IPS-18a (cell line): ENCODE data around the gene GUCA1A.
A peak's percentile ranks its signal among the peaks of the same experiment; 100 is the strongest.

Source experiments
- H3K27ac ChIP-seq: one replicate; pipeline ENCODE4 v1.5.1; 2013; ENCODE audit warnings: low read length
- H3K27me3 ChIP-seq: one replicate; pipeline ENCODE4 v1.6.1; 2013; ENCODE audit warnings: mild to moderate bottlenecking, low read length; ENCODE audit not compliant: control insufficient read depth, insufficient read depth
- H3K36me3 ChIP-seq: one replicate; pipeline ENCODE4 v1.6.1; 2013; ENCODE audit warnings: low read depth, low read length; ENCODE audit not compliant: control insufficient read depth
- H3K4me1 ChIP-seq: one replicate; pipeline ENCODE4 v1.6.1; 2013; ENCODE audit warnings: low read depth, low read length; ENCODE audit not compliant: control insufficient read depth
- H3K4me3 ChIP-seq: one replicate; pipeline ENCODE4 v1.5.1; 2013; ENCODE audit warnings: low read length
- H3K9ac ChIP-seq: one replicate; pipeline ENCODE4 v1.6.1; 2013; ENCODE audit warnings: mild to moderate bottlenecking, low read length, moderate library complexity
- H3K9me3 ChIP-seq: one replicate; pipeline ENCODE4 v1.6.1; 2013; ENCODE audit warnings: low read depth, low read length; ENCODE audit not compliant: control insufficient read depth

The GUCA1A gene

DNA sequence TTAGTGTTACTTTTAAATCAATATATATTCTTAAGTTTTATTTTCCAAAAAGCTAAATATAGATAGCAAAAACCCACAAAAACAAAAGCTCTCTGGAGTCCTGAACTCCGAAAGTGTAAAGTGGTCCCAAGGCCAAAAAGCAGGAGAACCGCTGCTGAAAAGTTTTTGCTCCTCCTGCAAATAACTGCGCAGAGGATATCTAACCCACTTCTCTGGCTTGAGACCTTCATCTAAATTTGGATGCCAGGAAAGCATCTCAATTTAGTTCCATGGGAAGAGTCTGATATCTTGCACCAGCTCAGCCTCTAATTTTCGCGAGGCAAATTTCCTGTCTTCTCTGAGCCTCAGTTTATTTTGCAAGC, 44.0 kb downstream of the GUCA1A start:
- H3K4me3 ChIP-seq: peak overlapping the region; percentile 100
- peaks cover 3% of the 10 kb centered on the region for H3K4me1 ChIP-seq
- H3K9me3 ChIP-seq: no peaks in the 10 kb centered on the region

DNA sequence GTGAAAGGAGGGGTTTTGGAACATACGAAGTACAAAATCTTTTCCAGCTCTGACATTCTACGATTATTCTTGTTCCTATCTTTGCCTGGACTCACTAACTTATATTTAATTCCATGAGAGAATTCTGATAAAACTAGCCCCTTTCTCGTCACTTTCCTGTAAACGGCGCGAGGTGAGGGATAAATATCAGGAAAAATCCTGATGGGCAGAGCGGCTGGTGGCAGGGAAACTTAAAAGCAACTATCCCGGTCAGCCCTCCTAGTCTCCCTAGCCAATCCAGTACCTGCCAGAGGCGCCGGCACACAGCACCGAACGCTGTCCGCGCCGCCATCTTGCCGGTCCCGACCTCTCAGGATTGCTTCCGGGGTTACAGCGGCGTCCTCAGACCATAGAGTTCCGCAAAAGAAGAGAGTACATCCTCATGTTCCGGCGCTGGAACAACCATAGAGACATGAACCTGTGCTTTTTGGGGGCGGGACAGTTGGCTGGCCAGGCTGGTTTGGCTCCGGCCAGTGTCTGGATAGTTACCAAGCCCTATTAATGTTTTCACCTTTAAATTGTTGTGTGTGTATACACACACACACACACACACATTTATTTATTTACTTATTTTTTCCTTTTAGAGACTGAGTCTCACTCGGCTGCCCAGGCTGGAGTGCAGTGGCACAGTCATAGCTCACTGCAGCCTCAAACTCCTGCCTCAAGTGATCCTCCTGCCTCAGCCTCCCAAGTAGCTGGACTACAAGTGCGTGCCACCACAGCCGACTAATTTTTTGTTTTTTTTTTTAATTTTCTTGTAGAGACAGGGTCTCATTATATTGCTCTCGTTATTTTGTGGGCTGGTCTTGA, 44.6 kb downstream of the GUCA1A start, which contains the start of gene MRPS10:
Gene MRPS10, minus strand, starts transcription at position 343 of the 849 bp plus-strand sequence. Its CDS starts 12 bp downstream, at position 331.
- peak within 1 kb of the TSS; percentile 96 for H3K9ac ChIP-seq
- peak within 1 kb of the TSS; percentile 91 for H3K27ac ChIP-seq
- H3K4me3 ChIP-seq: peak within 1 kb of the TSS; percentile 100
- H3K4me1 ChIP-seq: peaks cover 3% of the 10 kb centered on the region
- no peaks in the 10 kb centered on the region for H3K27me3 ChIP-seq
- H3K9me3 ChIP-seq: no peaks in the 10 kb centered on the region
- H3K36me3 ChIP-seq: peaks cover 12% of the 10 kb centered on the region

More for the DNA sequence above, 44.0 kb downstream of the GUCA1A start:
- Histone ChIP-seq H3K27ac (peak overlapping the region; percentile 91), H3K9ac (peak overlapping the region; percentile 96), H3K27me3 (no peaks in the 10 kb centered on the region), H3K36me3 (peaks cover 16% of the 10 kb centered on the region)

DNA sequence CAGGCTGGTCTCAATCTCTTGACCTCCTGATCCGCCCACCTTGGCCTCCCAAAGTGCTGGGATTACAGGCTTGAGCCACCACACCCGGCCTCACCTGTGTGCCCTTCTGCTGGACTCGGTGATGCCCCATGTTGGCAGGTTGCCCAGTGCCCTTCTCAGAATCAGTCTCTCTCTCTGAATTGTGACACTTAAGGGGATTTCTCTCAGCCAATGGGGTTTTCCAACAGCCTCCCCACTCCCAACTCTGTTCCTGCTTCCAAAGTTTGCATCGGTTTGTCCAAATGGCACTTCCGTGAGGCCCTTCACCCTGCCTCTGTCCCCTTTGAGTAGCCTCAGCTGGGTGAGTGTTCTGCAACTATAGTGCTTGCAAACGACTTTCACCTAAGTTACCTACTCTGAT, 47.6 kb downstream of the GUCA1A start:
- Histone ChIP-seq H3K27me3 (no peaks in the 10 kb centered on the region), H3K36me3 (no peaks in the 10 kb centered on the region), H3K9ac (no peak overlapping the region), H3K27ac (no peak overlapping the region), H3K9me3 (no peaks in the 10 kb centered on the region), H3K4me3 (no peak overlapping the region), H3K4me1 (peaks cover 3% of the 10 kb centered on the region)

DNA sequence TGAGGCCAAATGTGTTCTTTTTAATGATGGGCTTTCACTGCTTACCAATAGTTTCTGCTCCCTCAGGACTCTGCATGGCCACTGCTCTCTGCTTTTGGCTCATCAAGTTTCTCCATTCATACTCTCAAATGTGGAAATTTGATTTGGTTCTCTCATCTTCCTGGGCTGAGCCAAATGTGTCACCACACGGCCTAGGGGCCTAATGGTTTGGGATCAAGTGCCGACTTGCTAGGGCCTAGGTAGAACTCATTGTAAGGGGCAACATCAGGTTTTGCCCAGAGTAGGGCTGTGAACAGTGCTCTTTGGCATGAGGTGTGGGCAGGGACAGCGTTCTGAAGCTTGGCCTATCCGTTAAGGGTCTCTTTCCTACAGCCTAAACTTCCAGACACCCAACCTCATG, 48.4 kb downstream of the GUCA1A start:
- no peaks in the 10 kb centered on the region for H3K9me3 ChIP-seq
- H3K36me3 ChIP-seq: no peaks in the 10 kb centered on the region
- no peak overlapping the region for H3K9ac ChIP-seq
- no peak overlapping the region for H3K4me3 ChIP-seq
- no peaks in the 10 kb centered on the region for H3K27me3 ChIP-seq
- no peak overlapping the region for H3K27ac ChIP-seq
- peaks cover 3% of the 10 kb centered on the region for H3K4me1 ChIP-seq

DNA sequence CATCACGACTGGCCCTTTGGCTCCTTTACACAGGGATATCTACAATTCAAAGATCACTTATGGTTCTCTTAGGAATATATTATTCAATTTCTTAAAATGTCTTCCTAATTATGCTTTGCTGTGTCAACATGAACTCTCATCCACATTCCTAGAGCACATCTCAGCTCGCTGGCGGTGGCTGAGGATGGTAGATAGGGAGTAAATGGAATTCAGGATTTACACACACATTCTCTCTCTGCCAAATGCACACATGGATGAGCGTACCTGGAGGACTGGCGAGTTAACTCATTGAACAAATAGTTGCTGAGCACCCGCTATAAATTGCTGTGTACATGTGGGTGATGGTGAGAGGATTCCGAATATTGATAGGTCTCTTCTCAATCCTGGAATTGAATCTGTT, 49.3 kb downstream of the GUCA1A start:
- no peak overlapping the region for H3K4me3 ChIP-seq
- H3K36me3 ChIP-seq: peaks cover 2% of the 10 kb centered on the region
- H3K9me3 ChIP-seq: no peaks in the 10 kb centered on the region
- H3K4me1 ChIP-seq: no peaks in the 10 kb centered on the region
- H3K9ac ChIP-seq: no peak overlapping the region
- no peak overlapping the region for H3K27ac ChIP-seq
- no peaks in the 10 kb centered on the region for H3K27me3 ChIP-seq

DNA sequence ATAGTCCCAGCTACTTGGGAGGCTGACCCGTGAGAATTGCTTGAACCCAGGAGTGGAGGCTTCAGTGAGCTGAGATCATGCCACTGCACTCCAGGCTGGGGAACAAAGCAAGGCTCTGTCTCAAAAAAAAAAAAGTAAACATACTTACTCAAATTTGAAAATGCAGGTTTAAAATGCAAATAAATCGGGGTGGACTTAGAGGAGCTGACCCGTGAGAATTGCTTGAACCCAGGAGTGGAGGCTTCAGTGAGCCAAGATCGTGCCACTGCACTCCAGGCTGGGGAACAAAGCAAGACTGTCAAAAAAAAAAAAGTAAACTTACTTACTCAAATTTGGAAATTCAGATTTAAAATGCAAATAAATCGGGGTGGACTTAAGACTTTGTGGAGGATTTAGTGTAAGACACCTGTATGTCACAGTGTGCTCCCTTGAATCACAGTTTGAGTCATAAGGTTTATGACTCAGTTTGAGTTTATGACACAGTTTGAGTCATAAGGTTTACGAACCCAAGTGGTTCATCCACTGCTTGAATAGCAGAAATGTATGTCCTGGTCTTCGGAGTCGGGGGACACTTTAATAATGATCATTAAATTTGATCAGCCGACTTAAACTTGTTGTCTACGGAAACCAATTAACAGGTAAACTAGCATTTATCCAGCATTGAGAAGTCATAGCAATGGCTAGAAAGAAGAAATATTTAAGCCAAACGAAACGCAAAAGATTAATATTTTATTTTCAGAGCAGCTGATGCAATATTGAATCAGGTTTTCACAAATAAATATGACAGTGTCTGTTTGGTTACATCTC, 51.3 kb downstream of the GUCA1A start:
- no peak overlapping the region for H3K4me3 ChIP-seq
- peaks cover 16% of the 10 kb centered on the region for H3K36me3 ChIP-seq
- no peaks in the 10 kb centered on the region for H3K27me3 ChIP-seq
- H3K4me1 ChIP-seq: no peaks in the 10 kb centered on the region
- no peak overlapping the region for H3K27ac ChIP-seq
- H3K9me3 ChIP-seq: no peaks in the 10 kb centered on the region
- no peak overlapping the region for H3K9ac ChIP-seq

DNA sequence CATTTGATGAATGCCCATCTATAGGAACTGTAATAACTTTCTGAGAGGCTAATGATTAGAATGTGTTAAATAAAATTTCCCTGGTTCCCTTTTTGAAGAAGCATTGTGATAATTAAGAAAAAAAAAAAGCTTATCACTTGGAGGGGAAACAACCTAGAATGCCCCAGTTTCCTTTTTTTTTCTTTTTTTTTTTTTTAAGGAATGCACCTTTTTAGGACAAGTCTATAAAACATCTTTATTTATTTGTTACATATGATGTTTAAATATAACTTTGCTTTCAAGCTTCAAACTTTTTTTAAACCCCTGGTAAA, 51.8 kb downstream of the GUCA1A start:
- Histone ChIP-seq H3K4me3 (no peak overlapping the region), H3K9me3 (no peaks in the 10 kb centered on the region), H3K36me3 (peaks cover 16% of the 10 kb centered on the region), H3K27ac (no peak overlapping the region), H3K27me3 (no peaks in the 10 kb centered on the region), H3K9ac (no peak overlapping the region), H3K4me1 (no peaks in the 10 kb centered on the region)

DNA sequence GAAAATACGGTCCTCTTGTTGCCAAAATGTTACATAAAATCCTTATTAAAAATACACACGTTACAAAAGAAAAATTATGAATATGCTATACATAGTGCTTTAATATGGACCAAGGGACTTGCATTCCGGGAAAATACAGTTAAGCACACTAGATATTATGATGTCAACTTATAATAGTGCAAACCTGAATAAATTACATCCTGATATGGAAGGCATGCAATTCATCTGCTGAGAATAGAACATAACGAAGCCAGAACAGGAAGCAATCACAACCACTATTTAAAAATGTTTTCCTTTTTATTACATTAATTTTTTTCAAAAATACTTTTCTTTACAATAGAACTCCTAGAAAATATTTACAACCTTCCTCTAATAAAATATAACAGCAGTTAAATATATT, 52.3 kb downstream of the GUCA1A start:
- H3K4me3 ChIP-seq: no peak overlapping the region
- peaks cover 16% of the 10 kb centered on the region for H3K36me3 ChIP-seq
- no peaks in the 10 kb centered on the region for H3K4me1 ChIP-seq
- no peak overlapping the region for H3K27ac ChIP-seq
- no peaks in the 10 kb centered on the region for H3K9me3 ChIP-seq
- no peaks in the 10 kb centered on the region for H3K27me3 ChIP-seq
- H3K9ac ChIP-seq: no peak overlapping the region

DNA sequence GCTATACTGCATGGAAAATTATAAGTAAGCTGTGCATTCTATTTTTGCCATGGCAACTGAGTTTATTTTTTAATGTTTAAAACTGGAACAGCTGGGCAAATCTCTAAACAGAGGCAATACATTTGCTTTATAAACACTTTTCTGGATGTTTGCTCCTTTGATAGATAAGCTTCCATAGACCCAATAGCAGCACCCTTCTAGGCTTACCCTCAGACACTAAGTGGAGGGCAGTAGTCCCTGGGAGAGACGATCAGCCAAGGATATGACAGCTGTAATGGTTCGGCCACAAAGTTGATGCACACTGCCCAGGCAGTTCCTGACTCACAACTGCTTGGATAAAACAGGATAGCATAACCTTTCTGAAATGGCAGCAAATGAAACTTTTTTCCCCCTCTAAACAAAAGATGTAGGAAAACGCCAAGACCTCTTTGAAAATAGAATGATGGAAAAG, 53.0 kb downstream of the GUCA1A start:
- Histone ChIP-seq H3K4me1 (no peaks in the 10 kb centered on the region), H3K27me3 (no peaks in the 10 kb centered on the region), H3K9ac (no peak overlapping the region), H3K4me3 (no peak overlapping the region), H3K36me3 (peaks cover 16% of the 10 kb centered on the region), H3K27ac (no peak overlapping the region), H3K9me3 (no peaks in the 10 kb centered on the region)

DNA sequence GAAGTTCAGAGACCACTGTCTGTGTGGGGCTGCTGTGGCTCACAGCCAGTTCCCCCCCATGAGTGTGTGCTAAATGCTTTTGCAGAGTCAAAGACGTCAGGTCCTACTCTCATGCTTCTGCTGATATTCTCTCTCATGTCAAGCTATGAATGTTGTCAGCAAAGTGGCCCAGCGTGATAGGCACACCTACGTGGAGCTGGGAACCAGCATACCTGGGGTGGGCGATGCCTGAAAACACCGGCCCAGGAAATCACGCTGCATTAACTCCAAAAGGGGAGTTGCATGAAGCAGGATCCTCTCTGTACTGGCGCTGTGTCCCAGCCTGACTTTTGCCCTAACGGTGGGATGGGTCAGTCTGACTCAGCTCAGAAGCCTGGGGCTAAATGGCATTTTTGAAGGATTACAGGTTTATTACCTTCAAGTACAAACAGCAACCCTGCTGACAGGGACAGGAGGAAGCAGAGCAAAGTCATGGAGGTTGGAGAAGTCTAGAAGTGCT, 53.5 kb downstream of the GUCA1A start:
- H3K9ac ChIP-seq: no peak overlapping the region
- H3K4me3 ChIP-seq: no peak overlapping the region
- H3K4me1 ChIP-seq: no peaks in the 10 kb centered on the region
- H3K36me3 ChIP-seq: peaks cover 20% of the 10 kb centered on the region
- H3K27ac ChIP-seq: no peak overlapping the region
- no peaks in the 10 kb centered on the region for H3K9me3 ChIP-seq
- no peaks in the 10 kb centered on the region for H3K27me3 ChIP-seq

DNA sequence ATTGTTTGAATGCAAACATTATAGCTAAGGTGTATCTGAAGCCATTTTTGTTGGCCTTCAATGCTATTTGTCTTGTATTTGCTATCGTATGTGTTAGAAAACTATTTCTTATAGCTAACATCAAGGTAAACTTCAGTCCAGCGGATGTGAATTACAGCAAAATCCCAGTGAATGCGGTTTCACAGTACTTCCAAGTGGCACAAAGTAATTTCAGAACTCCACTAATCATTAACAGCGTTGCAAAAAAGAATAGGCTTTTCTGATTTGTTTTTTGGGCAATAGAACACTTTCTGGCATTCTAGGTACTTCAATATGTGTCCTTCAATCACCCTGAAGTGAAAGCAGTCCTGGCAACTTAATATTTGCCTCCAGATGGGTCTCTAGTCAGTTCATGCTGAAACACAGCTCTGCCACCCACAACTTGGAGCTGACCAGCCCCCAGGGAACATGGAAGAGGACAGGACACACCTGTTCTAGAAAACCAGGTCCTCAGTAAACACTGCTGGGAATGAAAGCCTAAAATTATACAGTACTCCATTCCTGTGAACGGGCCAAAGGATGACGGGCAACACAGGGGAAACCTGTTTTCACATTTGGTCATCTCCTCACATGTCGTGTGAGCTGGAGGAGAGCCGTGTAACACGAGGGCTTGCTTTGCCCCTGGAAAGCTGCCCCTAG, 54.1 kb downstream of the GUCA1A start:
- no peaks in the 10 kb centered on the region for H3K27me3 ChIP-seq
- H3K9me3 ChIP-seq: no peaks in the 10 kb centered on the region
- no peak overlapping the region for H3K4me3 ChIP-seq
- peaks cover 20% of the 10 kb centered on the region for H3K36me3 ChIP-seq
- H3K4me1 ChIP-seq: no peaks in the 10 kb centered on the region
- H3K9ac ChIP-seq: no peak overlapping the region
- H3K27ac ChIP-seq: no peak overlapping the region
